Thyroid gland (tissue), 4 donors: ENCODE results near the gene C6orf120. TPM values are rescaled to one million over a fixed set of nuclear protein-coding genes. Genes with fewer than 3 reads are reported as not detected.
A peak's percentile ranks its signal among the peaks of the same experiment; 100 is the strongest.
"Not testable (repeated sequence)": the region's sequence is repeated elsewhere in the genome, so short reads cannot be mapped to it uniquely, and the experiment has no call there.

Source experiments
- DNase-seq, 2 donors: peaks; one replicate each; pipeline ENCODE4 v3.0.0-alpha.2; 2019
- H3K27ac ChIP-seq, 3 donors: fragments of 200-600 bp; sonication (generic); 1 replicate in 2 of 3; 2 replicates in 1 of 3; pipeline ENCODE4 v1.5.1; 2016 to 2019; ENCODE audit warnings: mild to moderate bottlenecking in 1 of 3, moderate library complexity in 1 of 3
- H3K27me3 ChIP-seq: fragments of 200-600 bp; sonication (generic); one replicate; pipeline ENCODE4 v1.5.1; 2019
- H3K36me3 ChIP-seq, 2 donors: fragments of 200-600 bp; sonication (generic); one replicate each; pipeline ENCODE4 v1.5.1; 2016 to 2019
- H3K4me1 ChIP-seq, 2 donors: fragments of 200-600 bp; sonication (generic); one replicate each; pipeline ENCODE4 v1.5.1; 2017 to 2019
- H3K4me3 ChIP-seq, 3 donors: fragments of 200-600 bp; sonication (generic); replicated peaks in 1 of 3; 1 replicate in 2 of 3; 2 replicates in 1 of 3; pipeline ENCODE4 v1.5.1; 2016; ENCODE audit warnings: mild to moderate bottlenecking in 1 of 3
- H3K9me3 ChIP-seq: fragments of 200-600 bp; sonication (generic); one replicate; pipeline ENCODE4 v1.5.1; 2017
- POLR2A ChIP-seq, 2 donors: fragments of 450-650 bp; IDR thresholded peaks; one replicate each; pipeline ENCODE4 v1.6.1; 2017; ENCODE audit warnings: antibody characterized with exemption in 2 of 2, mild to moderate bottlenecking in 2 of 2, moderate library complexity in 1 of 2
- WGBS, 2 donors: methylation state at CpG; one replicate each; pipeline ENCODE4 v1.1.5; 2017; 5-methylcytosine and 5-hydroxymethylcytosine counted together
- intact Hi-C: fragments of 100-400 bp; cut with DNase I; formaldehyde crosslinking; loops from one replicate; pipeline ENCODE4 v1.15.1; 2023
- total RNA-seq, 4 donors: library from RNA; depleted of rRNA; stranded (reverse); fragments of >200 nt; gene quantifications; one replicate each; pipeline ENCODE4 v1.2.3, GENCODE V29; 2016
- TF ChIP-seq, protein P1 (sequence below), 6 experiments: fragments of 200-600 bp in 3 of 6; fragments of 450-650 bp in 3 of 6; sonication (generic) in 3 of 6; IDR thresholded peaks; one replicate each; pipeline ENCODE4 v1.5.1; 2016 to 2019; ENCODE audit warnings: antibody characterized with exemption in 6 of 6, mild to moderate bottlenecking in 2 of 6, inconsistent platforms in 1 of 6, moderate library complexity in 1 of 6

The C6orf120 gene
- total RNA-seq, 4 donors from 2014 or later: 19.8 to 32.1 (median 29.3) TPM

DNA sequence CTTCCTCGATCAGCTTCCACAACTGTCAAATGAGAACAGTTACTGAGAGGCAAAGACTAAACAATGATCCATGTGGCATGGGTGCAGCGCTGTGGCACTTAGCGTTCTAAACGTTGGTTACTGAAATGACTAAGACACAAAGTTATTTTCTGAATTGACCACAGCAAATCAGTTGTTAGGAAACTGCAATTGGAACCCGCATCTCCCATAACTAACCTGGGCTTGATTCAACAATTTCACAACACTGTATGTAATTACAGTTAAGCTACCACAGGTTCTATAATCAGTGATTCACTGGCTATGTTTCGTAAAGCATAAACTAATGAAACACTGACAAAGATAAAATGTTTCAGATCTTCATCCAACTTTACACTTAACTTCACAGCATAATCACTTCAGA lies 12.6 kb upstream of the C6orf120 start:
- H3K4me3 ChIP-seq: no peak overlapping the region
- intact Hi-C loops: no loop called here
- H3K27me3 ChIP-seq: no peaks in the 10 kb centered on the region
- WGBS, 2 donors: 97% methylated on average over 6 of the region's 6 CpGs
- TF ChIP-seq, protein P1, sequence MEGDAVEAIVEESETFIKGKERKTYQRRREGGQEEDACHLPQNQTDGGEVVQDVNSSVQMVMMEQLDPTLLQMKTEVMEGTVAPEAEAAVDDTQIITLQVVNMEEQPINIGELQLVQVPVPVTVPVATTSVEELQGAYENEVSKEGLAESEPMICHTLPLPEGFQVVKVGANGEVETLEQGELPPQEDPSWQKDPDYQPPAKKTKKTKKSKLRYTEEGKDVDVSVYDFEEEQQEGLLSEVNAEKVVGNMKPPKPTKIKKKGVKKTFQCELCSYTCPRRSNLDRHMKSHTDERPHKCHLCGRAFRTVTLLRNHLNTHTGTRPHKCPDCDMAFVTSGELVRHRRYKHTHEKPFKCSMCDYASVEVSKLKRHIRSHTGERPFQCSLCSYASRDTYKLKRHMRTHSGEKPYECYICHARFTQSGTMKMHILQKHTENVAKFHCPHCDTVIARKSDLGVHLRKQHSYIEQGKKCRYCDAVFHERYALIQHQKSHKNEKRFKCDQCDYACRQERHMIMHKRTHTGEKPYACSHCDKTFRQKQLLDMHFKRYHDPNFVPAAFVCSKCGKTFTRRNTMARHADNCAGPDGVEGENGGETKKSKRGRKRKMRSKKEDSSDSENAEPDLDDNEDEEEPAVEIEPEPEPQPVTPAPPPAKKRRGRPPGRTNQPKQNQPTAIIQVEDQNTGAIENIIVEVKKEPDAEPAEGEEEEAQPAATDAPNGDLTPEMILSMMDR (IDR thresholded peaks at IDR 0.05): no peak
- no peak for TF ChIP-seq POLR2A (IDR thresholded peaks at IDR 0.05)
- no peak for DNase-seq
- no peaks in the 10 kb centered on the region for H3K9me3 ChIP-seq
- H3K27ac ChIP-seq: no peak overlapping the region
- H3K36me3 ChIP-seq: no peaks in the 10 kb centered on the region
- no peaks in the 10 kb centered on the region for H3K4me1 ChIP-seq

DNA sequence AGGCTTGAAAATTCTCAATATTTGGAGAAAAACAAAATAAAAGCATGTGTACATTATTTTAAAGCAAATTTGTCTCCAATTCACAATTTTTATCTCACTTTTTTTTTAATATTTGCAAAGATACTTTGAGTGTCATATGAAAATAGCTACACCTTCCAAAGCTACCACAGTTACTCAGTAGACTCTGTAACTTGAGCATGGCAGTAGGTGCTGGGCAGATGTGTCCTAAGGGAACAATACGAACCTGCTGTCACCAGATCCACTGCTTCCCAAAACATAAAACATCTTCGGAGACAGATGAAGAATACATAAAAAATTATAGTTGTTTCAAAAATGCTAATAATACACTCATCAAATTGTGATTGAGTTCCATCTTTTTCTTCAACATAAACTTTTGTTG lies 10.7 kb upstream of the C6orf120 start:
- Histone ChIP-seq H3K4me3 (no peak overlapping the region), H3K4me1 (peaks cover 0 to 3% of the 10 kb centered on the region in 2 donors), H3K36me3 (no peaks in the 10 kb centered on the region), H3K9me3 (no peaks in the 10 kb centered on the region), H3K27me3 (no peaks in the 10 kb centered on the region), H3K27ac (no peak overlapping the region)
- DNase-seq: no peak
- 97 to 98% methylated on average over 2 of the region's 2 CpGs for WGBS, 2 donors
- no peak for TF ChIP-seq POLR2A (IDR thresholded peaks at IDR 0.05)
- TF ChIP-seq, protein P1 (IDR thresholded peaks at IDR 0.05): no peak
- intact Hi-C loops: no loop called here

DNA sequence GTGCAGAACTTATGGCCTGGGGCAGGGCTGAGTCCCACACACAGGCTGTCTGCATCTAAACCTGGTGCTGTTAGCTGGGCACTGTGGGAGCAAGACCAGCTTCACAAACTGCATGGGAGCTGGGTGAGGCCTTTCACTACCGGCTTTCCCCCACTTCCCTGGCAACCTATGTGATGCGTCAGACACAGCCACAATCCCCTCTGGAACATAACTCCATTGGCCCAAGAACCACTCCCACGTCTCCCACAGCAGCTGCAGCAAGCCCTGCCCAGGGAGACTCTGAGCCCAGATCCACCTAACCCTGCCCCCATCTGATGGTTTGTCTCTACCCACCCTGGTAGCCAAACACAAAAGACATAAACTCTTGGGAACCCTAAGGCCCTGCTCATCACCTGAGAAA lies 9.4 kb upstream of the C6orf120 start:
- no peak for TF ChIP-seq POLR2A (IDR thresholded peaks at IDR 0.05)
- TF ChIP-seq, protein P1 (IDR thresholded peaks at IDR 0.05): no peak
- no peaks in the 10 kb centered on the region for H3K27me3 ChIP-seq
- H3K9me3 ChIP-seq: no peaks in the 10 kb centered on the region
- peaks cover 0 to 3% of the 10 kb centered on the region in 2 donors for H3K4me1 ChIP-seq
- DNase-seq: no peak
- WGBS, 2 donors: 97 to 100% methylated on average over 3 of the region's 3 CpGs
- no peaks in the 10 kb centered on the region for H3K36me3 ChIP-seq
- no peak overlapping the region for H3K4me3 ChIP-seq
- intact Hi-C loops: no loop called here
- no peak overlapping the region for H3K27ac ChIP-seq

DNA sequence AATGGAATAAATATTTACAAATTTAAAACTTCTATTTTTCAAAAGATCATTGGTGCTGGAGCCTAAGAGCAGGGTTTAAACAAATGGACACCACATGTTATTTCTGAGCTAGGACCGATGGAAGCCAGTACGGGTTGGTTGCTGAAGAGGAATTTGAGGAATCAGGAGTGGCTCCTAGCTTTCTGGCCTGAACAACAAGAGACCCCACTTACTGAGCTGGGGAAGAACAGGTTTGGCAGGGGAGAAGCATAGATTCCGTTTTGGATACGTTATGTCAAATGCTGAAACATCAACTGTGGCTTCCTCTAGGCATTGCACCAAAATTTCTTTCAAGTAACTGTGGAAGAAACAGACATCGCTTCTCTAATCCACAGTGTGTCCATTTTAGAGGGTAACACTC lies 6.8 kb upstream of the C6orf120 start:
- intact Hi-C loops: no loop called here
- WGBS, 2 donors: 62% methylated on average over 5 of the region's 5 CpGs
- DNase-seq: peak; percentile 9 to 32

DNA sequence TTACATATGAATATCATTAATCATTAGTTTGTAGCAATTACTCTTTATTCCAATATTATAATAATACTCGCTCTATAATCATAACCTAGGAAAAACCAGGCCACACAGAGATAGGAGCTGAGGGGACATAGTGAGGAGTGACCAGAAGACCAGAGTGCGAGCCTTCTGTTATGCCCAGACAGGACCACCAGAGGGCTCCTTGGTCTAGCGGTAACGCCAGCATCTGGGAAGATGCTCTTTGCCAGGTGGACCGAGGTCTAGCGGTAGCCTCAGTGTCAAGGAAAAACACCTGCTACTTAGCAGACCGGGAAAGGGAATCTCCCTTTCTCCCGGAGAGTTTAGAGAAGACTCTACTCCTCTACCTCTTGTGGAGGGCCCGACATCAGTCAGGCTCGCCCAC lies 4.8 kb upstream of the C6orf120 start:
- DNase-seq, H3K27me3 ChIP-seq, H3K4me3 ChIP-seq, H3K36me3 ChIP-seq, H3K9me3 ChIP-seq, H3K27ac ChIP-seq, intact Hi-C loops: not testable (repeated sequence)
- peaks cover 0 to 16% of the 10 kb centered on the region in 2 donors for H3K4me1 ChIP-seq
- 76 to 90% methylated on average over 10 of the region's 10 CpGs for WGBS, 2 donors
- TF ChIP-seq, protein P1 (IDR thresholded peaks at IDR 0.05): peak in 1 of 6 experiments; percentile 31

More for the DNA sequence above, 6.8 kb upstream of the C6orf120 start:
- no peak for TF ChIP-seq POLR2A (IDR thresholded peaks at IDR 0.05)
- TF ChIP-seq, protein P1 (IDR thresholded peaks at IDR 0.05): no peak
- H3K9me3 ChIP-seq: no peaks in the 10 kb centered on the region
- H3K27ac ChIP-seq: peak overlapping the region in 1 of 3 donors; percentile 9
- H3K4me1 ChIP-seq: peaks cover 0 to 6% of the 10 kb centered on the region in 2 donors
- no peaks in the 10 kb centered on the region for H3K36me3 ChIP-seq
- H3K4me3 ChIP-seq: no peak overlapping the region
- no peaks in the 10 kb centered on the region for H3K27me3 ChIP-seq
